Measurements from ENCODE around the gene CACNA1E.

The CACNA1E gene

DNA sequence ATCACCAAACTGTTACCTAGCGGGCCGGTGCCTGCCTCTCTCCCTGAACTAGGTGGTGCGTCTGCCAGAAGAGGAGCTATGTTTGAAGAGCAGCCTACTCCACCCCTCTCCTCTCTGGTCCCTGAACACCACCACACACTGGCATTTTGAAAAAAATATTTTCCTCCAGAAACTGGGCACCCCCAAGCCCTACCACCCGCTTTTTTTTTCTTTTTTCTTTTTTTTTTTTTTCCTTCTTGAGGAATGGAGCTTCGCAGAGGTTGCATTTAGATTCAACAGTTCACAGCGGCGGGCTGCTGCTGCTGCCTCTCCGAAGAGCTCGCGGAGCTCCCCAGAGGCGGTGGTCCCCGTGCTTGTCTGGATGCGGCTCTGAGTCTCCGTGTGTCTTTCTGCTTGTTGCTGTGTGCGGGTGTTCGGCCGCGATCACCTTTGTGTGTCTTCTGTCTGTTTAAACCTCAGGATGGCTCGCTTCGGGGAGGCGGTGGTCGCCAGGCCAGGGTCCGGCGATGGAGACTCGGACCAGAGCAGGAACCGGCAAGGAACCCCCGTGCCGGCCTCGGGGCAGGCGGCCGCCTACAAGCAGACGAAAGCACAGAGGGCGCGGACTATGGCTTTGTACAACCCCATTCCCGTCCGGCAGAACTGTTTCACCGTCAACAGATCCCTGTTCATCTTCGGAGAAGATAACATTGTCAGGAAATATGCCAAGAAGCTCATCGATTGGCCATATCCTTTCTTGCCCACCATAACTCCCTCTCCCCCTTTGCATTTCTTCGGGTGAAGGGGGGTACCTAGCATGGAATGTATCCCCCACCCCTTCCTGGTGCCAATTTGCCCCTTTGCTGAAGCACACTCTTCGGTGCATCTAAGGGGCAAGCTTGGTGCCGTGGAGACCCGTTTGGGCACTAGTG is at the start of gene CACNA1E:
CACNA1E (plus strand) TSS at position 233 of the 911 bp plus-strand sequence; CDS start at position 461, 228 bp downstream.
- DNase-seq (ENCODE audit: low read depth), result no peak

GRCh38 chr1:181433931-181434330 is 49.4 kb upstream of the CACNA1E start:
- DNase-seq (ENCODE audit: low read depth), result no peak

GRCh38 chr1:181438013-181438412 is 45.3 kb upstream of the CACNA1E start:
- DNase-seq (ENCODE audit: low read depth), result no peak

DNA sequence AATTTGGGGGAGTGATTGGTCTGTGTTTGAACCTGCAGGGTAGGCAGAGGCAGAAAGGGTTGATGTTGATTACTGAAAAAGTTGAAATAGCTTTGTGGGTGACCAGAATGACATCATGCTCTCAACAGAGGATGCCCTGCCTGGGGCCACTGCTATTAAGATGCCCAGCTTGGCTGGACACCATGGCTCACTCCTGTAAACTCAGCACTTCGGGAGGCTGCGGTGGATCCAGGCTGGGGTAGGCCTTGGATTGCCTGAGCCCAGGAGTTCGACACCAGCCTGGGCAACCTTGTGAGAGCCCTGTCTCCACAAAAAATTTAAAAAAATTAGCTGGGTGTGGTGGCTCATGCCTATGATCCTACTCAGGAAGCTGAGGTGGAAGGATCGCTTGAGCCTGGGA is 42.8 kb upstream of the CACNA1E start:
- DNase-seq (ENCODE audit: low read depth), result no peak

- no peak for DNase-seq (ENCODE audit: low read depth)
Measured at GRCh38 chr1:181442181-181442525, 41.2 kb upstream of the CACNA1E start.

DNA sequence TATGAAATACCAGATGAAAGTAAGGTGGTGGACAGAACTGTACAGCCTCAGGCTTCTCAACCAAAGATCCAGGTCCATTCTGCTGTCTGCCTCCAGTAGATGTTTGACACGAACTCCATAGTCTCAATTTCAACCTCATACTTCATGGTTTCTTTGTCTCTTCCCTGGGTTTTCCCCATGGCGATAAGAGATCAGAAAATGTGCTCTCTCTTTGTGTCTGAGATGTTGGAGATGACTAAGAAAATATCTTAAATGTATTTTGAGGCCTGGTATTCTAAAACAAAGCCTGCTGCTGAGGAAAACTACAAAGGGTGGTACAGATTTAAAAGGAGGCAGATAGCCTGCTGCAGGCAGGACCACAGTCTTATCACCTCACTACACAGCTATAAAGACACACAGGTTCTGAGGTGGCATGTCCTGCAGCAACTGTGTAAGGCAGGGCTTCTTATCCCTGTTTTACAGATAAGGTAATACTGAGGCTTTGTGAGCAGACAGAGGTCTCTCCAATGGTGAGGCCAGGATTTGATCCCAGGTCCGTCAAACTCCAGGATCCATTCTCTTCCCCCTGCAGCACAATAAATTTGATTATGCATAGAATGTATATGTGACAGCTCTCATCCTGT is 40.0 kb upstream of the CACNA1E start:
- DNase-seq (ENCODE audit: low read depth), result no peak

GRCh38 chr1:181445436-181445835 is 37.9 kb upstream of the CACNA1E start:
- no peak for DNase-seq (ENCODE audit: low read depth)

GRCh38 chr1:181448461-181448860 is 34.9 kb upstream of the CACNA1E start:
- no peak for DNase-seq (ENCODE audit: low read depth)

DNA sequence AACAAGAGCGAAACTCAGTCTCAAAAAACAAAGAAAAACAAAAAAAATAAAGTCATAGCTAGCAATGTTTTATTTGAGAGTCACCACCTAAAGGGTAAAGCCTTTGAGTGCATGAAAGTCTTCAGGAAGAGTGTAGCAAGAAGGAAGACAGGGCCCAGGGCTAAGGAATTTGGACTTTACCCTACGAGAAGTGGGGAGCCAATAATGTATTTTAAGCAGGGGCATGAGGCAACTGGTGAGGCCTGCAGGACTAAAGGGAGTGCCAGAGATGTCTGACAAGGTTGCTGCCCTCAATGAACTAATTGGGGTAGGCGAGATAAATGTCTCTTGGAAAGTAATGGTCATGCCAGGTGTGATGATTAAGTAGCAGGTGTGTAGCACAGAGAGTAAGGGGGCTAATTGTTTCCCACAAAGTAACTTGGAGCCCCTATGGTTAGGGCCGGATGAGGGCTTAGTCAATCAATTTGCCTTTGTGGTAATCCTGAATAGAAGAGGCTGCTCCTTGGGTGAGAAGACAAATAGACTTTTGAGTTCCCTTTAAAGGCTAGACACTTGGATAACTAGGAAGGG is 31.6 kb upstream of the CACNA1E start:
- no peak for DNase-seq (ENCODE audit: low read depth)

DNA sequence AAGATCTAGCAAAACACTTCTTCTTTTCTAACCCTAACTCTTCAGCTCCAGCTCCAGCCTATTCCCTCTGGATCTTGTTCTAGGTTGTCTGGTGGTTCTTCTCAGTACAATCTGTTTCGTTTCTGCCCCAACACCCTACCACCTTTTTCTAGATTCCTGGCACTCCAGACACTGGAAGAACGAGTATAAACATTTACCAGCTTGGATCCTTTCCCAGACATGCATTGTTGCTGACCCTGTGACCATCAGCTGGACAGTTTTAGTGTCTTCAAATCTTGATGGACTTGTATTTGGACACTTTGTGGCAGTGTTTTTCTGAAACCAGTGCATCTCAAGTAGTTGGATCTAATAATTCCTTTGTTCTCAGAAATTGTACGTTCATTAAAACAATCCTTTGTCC is 30.6 kb upstream of the CACNA1E start:
- no peak for DNase-seq (ENCODE audit: low read depth)

DNA sequence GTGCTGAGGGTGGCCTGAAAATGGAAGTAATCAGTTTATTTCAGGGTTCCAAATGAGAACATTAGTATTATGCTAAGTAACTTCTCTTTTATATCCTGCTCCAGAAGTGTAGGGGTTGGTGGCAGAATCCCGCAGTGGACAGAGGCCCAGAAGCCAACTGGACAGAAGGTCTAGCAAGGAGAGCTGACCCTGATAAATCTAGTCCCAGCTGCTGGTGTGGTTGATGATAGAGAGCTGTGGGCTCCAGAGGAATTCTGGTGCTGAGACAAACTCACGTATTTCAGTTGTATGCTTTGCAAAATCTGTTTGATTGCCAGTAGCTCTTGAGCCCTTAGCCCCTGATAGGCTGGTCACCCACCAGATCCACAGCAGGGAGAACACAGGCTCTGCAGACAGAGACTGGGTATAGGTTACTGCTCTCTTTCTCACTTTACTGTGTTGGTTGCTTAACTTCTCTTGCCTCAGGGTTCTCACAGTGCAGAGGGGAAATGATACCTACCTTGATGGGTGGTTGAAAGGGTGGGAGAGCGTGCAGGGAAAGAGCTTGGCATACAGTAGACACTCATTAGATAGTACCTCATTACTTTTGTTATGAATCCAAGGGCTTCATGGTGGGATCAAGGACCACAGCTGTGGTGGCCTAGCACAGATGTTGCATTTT is 29.6 kb upstream of the CACNA1E start:
- DNase-seq (ENCODE audit: low read depth), result no peak

GRCh38 chr1:181456551-181456950 is 26.8 kb upstream of the CACNA1E start:
- no peak for DNase-seq (ENCODE audit: low read depth)

DNA sequence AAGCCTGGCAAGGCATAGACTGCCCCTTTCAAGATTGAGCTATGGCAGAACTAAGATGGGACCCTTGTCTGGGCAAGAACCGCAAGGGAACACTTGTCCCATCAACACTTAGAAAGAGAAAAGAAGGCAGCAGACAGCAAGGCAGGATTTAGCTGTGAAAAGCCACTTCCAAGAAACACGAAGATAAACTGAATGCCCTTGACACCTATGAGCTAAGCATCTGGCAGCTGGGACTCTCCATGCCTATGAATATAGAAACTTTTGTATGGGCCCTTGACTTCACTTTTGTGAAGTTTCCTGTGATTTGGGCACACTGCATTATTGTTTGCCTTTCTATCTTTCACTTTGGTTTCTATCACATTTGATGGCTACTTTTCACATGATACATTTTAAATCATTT is 24.9 kb upstream of the CACNA1E start:
- DNase-seq (ENCODE audit: low read depth), result no peak

DNA sequence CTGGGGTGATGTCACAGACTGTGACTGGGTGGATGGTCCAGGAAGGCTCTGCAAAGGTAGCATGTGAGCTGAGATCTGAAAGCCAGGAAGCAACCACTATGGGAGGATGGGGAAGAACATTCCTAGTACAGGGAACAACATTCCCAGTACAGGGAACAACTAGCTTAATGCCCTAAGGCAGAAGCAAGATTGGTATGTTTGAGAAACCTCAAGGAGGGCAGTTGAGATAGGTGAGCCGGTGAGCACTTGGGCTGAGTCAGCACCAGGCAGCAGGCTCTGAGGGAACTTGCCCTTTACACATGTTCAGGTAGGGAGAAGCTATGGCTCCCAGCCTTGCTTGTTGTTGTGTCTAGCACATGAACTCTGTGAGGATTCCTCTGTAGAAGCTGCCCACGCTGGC is 24.2 kb upstream of the CACNA1E start:
- DNase-seq (ENCODE audit: low read depth), result no peak

DNA sequence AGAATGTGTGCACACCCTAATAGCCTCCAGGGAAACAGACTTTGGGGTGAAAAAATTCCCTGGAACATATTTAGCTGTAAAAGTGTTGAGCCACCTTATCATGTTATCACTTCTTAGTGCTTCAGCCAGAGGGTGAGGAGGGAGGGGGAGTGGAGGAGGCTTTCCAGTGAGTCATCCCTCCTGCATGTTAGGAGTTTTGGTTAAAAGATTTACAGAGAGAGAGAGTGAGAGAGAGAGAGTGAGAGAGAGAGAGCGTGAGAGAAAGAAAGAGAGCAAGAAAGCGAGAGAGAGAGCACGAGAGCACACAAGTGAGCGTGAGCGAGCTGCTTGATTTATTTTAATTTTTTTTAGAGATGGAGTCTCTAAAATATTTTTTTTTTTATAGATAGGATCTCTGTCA is 13.5 kb upstream of the CACNA1E start:
- DNase-seq (ENCODE audit: low read depth), result peak; percentile 87

GRCh38 chr1:181475580-181475979 is 7.7 kb upstream of the CACNA1E start:
- DNase-seq (ENCODE audit: low read depth), result no peak

DNA sequence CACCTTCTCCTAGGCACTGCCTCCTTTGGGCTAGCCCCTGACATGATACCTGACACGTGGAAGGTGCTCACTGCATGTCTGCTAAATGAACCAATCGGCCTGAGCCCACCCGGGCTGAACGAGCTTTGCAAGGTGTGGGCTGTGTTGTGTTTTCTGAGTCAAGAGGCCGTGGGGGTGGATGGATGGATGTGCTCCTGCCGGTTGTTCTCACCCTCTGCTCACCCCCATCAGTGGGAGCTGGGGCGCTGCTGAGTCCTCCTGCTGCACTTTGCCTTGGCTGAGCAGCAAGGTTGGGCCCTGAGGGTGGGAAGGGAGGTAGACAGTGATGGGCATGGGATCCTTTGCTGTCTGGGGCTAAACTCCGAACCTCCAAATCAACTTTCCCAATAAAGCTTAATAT is 6.7 kb upstream of the CACNA1E start:
- no peak for DNase-seq (ENCODE audit: low read depth)

GRCh38 chr1:181478306-181478705 is 5.0 kb upstream of the CACNA1E start:
- no peak for DNase-seq (ENCODE audit: low read depth)

GRCh38 chr1:181479137-181479745 is 4.1 kb upstream of the CACNA1E start:
- peak; percentile 59 for DNase-seq (ENCODE audit: low read depth)

GRCh38 chr1:181482001-181482430 is 1.3 kb upstream of the CACNA1E start:
- DNase-seq (ENCODE audit: low read depth), result no peak

DNA sequence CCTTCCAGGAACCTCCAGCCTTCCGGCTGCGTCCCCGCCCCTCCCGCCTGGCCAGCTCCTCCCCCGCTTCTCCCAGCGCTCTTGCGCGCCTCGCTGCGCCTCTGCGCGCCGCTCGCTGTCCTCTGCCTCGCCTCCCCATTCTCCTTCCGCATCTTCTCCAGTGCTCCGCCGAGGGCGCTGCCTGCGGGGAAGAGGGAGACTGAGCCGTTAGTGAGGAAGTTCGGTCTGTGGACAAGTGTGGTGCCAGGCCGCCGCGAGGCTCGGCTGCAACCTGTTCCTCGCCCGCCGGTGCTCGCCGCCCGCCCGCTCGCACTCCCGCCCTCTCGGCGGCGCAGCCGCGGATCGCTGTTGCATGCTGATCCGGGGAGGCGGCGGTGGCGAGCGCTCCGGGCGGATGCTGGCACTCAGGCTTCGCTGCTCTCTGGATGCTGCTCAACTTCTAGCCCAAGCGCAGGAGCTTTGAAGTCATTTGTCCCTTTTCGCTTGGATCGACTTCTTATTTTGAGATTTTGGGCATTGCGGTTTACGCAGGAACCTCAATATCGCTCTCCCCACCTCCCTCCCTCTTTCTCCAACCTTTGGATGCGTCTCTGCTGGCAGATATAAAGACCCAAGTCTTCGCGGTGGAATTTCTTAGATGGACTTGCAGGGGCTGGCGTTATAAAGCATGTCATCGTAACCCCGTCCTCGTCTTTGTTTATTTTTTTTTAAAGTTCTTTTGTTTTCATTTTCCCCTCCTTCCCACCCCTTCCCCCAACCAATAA is 614 bp upstream of the CACNA1E start:
- no peak for DNase-seq (ENCODE audit: low read depth)
